Natural killer cell (primary cell): ENCODE data around the gene PHYH. TPM values are rescaled to one million over a fixed set of nuclear protein-coding genes. Genes with fewer than 3 reads are reported as not detected.

Source experiments
- ATAC-seq, 3 donors: fragments of 150-1000 bp in 2 of 3; fragments of 200-7000 bp in 1 of 3; cut with Tn5 transposase; 1 replicate in 1 of 3; 2 replicates in 2 of 3; pipeline ENCODE4 v1.10.0; 2021; ENCODE audit warnings: mild to moderate bottlenecking in 2 of 3, moderate library complexity in 2 of 3
- DNase-seq, 2 donors: peaks; one replicate each; pipeline versions ENCODE4 v3.0.0 to v3.0.0-alpha.2; 2013 to 2021; ENCODE audit warnings: mixed read lengths in 1 of 2
- H3K27ac ChIP-seq: one replicate; pipeline ENCODE4 v1.5.1; 2013; ENCODE audit warnings: mild to moderate bottlenecking, low read length
- H3K27me3 ChIP-seq: one replicate; pipeline ENCODE4 v1.6.1; 2013; ENCODE audit warnings: low read length; ENCODE audit not compliant: control insufficient read depth, insufficient read depth
- H3K36me3 ChIP-seq: one replicate; pipeline ENCODE4 v1.6.1; 2013; ENCODE audit warnings: low read length; ENCODE audit not compliant: control insufficient read depth, insufficient read depth
- H3K4me1 ChIP-seq: one replicate; pipeline ENCODE4 v1.6.1; 2013; ENCODE audit warnings: low read length; ENCODE audit not compliant: control insufficient read depth, insufficient read depth
- H3K4me3 ChIP-seq: one replicate; pipeline ENCODE4 v1.5.1; 2013; ENCODE audit warnings: low read length
- H3K9me3 ChIP-seq: one replicate; pipeline ENCODE4 v1.6.1; 2013; ENCODE audit warnings: low read length; ENCODE audit not compliant: control insufficient read depth, insufficient read depth
- H3K27ac Mint-ChIP-seq, 2 donors: one replicate each; pipeline ENCODE4 v1.8.0; 2022; ENCODE audit warnings: mild to moderate bottlenecking in 2 of 2, mixed read lengths in 2 of 2, moderate library complexity in 1 of 2
- H3K27me3 Mint-ChIP-seq, 2 donors: one replicate each; pipeline ENCODE4 v1.8.0; 2022; ENCODE audit warnings: low read depth in 2 of 2, mixed read lengths in 2 of 2
- H3K36me3 Mint-ChIP-seq: one replicate; pipeline ENCODE4 v1.8.0; 2022; ENCODE audit warnings: mixed read lengths
- H3K4me1 Mint-ChIP-seq, 2 donors: one replicate each; pipeline ENCODE4 v1.8.0; 2022; ENCODE audit warnings: mixed read lengths in 2 of 2
- H3K4me3 Mint-ChIP-seq: one replicate; pipeline ENCODE4 v1.8.0; 2022; ENCODE audit warnings: mild to moderate bottlenecking, moderate library complexity, mixed read lengths
- H3K9me3 Mint-ChIP-seq, 2 donors: one replicate each; pipeline ENCODE4 v1.8.0; 2022; ENCODE audit warnings: mixed read lengths in 2 of 2
- WGBS: methylation state at CpG from one replicate; pipeline ENCODE4 v1.1.7; 2013; ENCODE audit warnings: missing lambda C conversion rate; ENCODE audit not compliant: insufficient coverage; 5-methylcytosine and 5-hydroxymethylcytosine counted together
- intact Hi-C: fragments of 100-400 bp; cut with micrococcal nuclease; formaldehyde crosslinking; loops from one replicate; pipeline ENCODE4 v1.14.2; 2022
- total RNA-seq, 4 donors: library from RNA; stranded (reverse); fragments of 120-200 nt in 1 of 4; gene quantifications; one replicate each; pipeline versions ENCODE4 v1.2.3 to v1.2.4, GENCODE V29; 2013 to 2022
- TF ChIP-seq, protein P1 (sequence below): fragments of 200-600 bp; IDR thresholded peaks from one replicate; pipeline ENCODE4 v1.8.0; 2022; ENCODE audit warnings: antibody characterized with exemption

The PHYH gene
- total RNA-seq, 3 donors from 2014 or later (not counting 1 experiment from before 2014, with no cell fraction given): 6.9 to 7.3 (median 7.2) TPM

DNA sequence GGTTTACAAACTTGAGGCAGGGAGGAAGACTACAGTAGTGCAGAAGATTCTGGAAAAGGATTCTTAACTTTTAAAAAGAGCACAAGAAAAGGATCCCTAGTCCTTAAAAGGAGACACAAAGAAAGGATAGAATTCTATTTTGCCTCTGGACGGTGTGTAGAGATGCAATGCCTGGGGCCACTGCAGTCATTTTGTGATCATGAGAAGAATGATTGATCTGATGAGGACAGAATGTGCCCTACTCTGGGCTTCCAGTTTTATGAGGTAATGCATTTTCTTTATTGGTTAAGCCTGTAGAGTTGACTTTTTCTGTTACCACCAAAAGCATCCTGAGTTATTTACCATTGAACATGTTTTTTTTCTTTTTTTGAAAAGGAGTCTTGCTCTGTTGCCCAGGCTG, 37.4 kb downstream of the PHYH start:
- H3K4me3 Mint-ChIP-seq: no peak overlapping the region
- Histone ChIP-seq H3K9me3 (no peaks in the 10 kb centered on the region), H3K4me1 (no peaks in the 10 kb centered on the region), H3K27ac (no peak overlapping the region), H3K4me3 (no peak overlapping the region), H3K36me3 (no peaks in the 10 kb centered on the region), H3K27me3 (no peaks in the 10 kb centered on the region)
- WGBS: 84% methylated on average over 1 of the region's 1 CpG
- no peak for DNase-seq
- TF ChIP-seq, protein P1, sequence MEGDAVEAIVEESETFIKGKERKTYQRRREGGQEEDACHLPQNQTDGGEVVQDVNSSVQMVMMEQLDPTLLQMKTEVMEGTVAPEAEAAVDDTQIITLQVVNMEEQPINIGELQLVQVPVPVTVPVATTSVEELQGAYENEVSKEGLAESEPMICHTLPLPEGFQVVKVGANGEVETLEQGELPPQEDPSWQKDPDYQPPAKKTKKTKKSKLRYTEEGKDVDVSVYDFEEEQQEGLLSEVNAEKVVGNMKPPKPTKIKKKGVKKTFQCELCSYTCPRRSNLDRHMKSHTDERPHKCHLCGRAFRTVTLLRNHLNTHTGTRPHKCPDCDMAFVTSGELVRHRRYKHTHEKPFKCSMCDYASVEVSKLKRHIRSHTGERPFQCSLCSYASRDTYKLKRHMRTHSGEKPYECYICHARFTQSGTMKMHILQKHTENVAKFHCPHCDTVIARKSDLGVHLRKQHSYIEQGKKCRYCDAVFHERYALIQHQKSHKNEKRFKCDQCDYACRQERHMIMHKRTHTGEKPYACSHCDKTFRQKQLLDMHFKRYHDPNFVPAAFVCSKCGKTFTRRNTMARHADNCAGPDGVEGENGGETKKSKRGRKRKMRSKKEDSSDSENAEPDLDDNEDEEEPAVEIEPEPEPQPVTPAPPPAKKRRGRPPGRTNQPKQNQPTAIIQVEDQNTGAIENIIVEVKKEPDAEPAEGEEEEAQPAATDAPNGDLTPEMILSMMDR: no peak
- no peaks in the 10 kb centered on the region for H3K36me3 Mint-ChIP-seq
- no peaks in the 10 kb centered on the region for H3K4me1 Mint-ChIP-seq
- H3K27ac Mint-ChIP-seq: no peak overlapping the region
- H3K27me3 Mint-ChIP-seq: peaks cover 15% of the 10 kb centered on the region in 2 donors
- ATAC-seq: no peak
- no peaks in the 10 kb centered on the region for H3K9me3 Mint-ChIP-seq
- intact Hi-C loops: no loop called here

DNA sequence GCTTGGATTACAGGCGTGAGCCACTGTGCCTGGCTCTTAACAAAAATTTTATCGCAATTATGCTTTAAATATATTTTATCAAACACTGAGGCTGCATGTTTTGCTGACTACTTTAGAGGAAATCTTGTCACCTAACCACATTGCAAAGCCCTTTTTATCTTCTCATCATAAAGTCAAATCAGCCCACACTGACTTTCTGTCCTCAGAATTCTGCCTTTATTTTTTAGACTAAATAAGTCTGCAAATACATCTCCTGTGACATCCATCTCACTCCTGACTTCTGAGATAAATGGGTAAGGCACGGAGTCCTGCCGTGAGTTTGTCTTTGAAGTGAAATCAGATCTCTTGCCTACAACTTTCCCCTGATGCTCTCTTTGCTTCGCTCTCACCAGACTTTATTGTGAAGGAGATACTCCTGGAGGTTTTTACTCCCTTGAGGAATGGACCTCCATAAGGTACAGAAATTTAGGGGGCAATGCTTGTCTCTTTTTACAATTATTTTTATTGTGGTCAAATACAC, 42.2 kb downstream of the PHYH start:
- DNase-seq: no peak
- Mint-ChIP-seq H3K36me3 (no peaks in the 10 kb centered on the region), H3K27ac (no peak overlapping the region)

DNA sequence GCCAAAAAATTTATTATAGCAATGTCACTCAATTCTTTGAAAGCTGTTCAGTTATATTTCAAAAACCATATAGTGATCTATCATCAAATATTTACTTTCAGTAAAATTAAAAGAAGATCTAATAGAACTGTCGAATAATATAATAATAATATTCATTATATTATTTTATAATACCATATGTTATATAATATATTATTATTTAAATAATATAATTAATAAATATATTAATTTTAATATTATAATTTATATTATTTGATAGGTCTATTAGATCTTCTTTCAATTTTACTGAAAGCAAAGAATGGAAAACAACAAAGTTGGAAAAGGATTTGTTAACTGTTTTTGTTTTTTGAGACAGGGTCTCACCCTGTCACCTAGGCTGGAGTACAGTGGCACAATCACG, 43.2 kb downstream of the PHYH start:
- 100% methylated on average over 1 of the region's 2 CpGs for WGBS
- H3K9me3 ChIP-seq: no peaks in the 10 kb centered on the region
- Mint-ChIP-seq H3K4me1 (no peaks in the 10 kb centered on the region), H3K9me3 (no peaks in the 10 kb centered on the region), H3K27me3 (peaks cover 0 to 12% of the 10 kb centered on the region in 2 donors), H3K27ac (no peak overlapping the region), H3K36me3 (no peaks in the 10 kb centered on the region), H3K4me3 (no peak overlapping the region)
- ATAC-seq (no peak), DNase-seq (no peak)
- H3K36me3 ChIP-seq: no peaks in the 10 kb centered on the region
- no peaks in the 10 kb centered on the region for H3K27me3 ChIP-seq
- H3K4me3 ChIP-seq: no peak overlapping the region
- no peaks in the 10 kb centered on the region for H3K4me1 ChIP-seq
- TF ChIP-seq, protein P1: no peak
- intact Hi-C loops: no loop called here
- no peak overlapping the region for H3K27ac ChIP-seq

More for the DNA sequence above, 42.2 kb downstream of the PHYH start:
- Histone ChIP-seq H3K27ac (no peak overlapping the region), H3K4me1 (no peaks in the 10 kb centered on the region), H3K9me3 (no peaks in the 10 kb centered on the region), H3K27me3 (no peaks in the 10 kb centered on the region), H3K4me3 (no peak overlapping the region), H3K36me3 (no peaks in the 10 kb centered on the region)
- H3K9me3 Mint-ChIP-seq: no peaks in the 10 kb centered on the region
- WGBS: 65% methylated on average over 4 of the region's 5 CpGs
- no peaks in the 10 kb centered on the region for H3K4me1 Mint-ChIP-seq
- H3K27me3 Mint-ChIP-seq: peaks cover 0 to 13% of the 10 kb centered on the region in 2 donors
- intact Hi-C loops: no loop called here
- no peak for ATAC-seq
- H3K4me3 Mint-ChIP-seq: no peak overlapping the region
- TF ChIP-seq, protein P1: no peak

DNA sequence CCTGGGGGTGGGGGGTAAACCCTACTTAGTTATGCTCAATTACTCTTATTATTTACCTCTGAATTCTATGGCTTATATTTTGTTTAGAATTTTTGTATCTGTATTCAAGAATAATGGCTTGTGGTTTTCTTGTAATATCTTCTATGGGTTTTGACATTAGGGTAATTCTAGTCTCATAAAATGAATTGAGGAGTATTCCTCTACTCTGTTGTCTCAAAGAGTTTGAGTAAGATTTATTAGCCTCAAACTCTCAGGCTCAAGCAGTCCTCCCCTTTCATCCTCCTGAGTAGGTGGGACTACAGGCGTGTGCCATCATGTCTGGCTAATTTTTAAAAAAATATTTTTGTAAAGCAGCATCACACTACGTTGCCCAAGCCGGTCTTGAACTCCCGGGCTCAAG, 46.1 kb downstream of the PHYH start:
- Histone ChIP-seq H3K36me3 (no peaks in the 10 kb centered on the region), H3K27ac (no peak overlapping the region), H3K9me3 (no peaks in the 10 kb centered on the region), H3K4me3 (no peak overlapping the region), H3K4me1 (no peaks in the 10 kb centered on the region), H3K27me3 (no peaks in the 10 kb centered on the region)
- intact Hi-C loops: no loop called here
- Mint-ChIP-seq H3K4me1 (no peaks in the 10 kb centered on the region), H3K27ac (no peak overlapping the region), H3K4me3 (no peak overlapping the region), H3K9me3 (no peaks in the 10 kb centered on the region), H3K27me3 (peaks cover 0 to 12% of the 10 kb centered on the region in 2 donors), H3K36me3 (no peaks in the 10 kb centered on the region)
- TF ChIP-seq, protein P1: no peak
- no peak for DNase-seq
- ATAC-seq: no peak
- 87% methylated on average over 4 of the region's 4 CpGs for WGBS
